Activated T-cell treated with anti-CD3 and anti-CD28 coated beads for 24 hours (primary cell): ENCODE measurements around the gene REPS2.

Experiments used
- DNase-seq: peaks from one replicate; pipeline ENCODE4 v3.0.0-alpha.2; 2020; ENCODE audit warnings: low read depth

The REPS2 gene

GRCh38 chrX:17082831-17083230 lies 136.4 kb downstream of the REPS2 start:
- no peak for DNase-seq

GRCh38 chrX:17086317-17086716 lies 139.9 kb downstream of the REPS2 start:
- no peak for DNase-seq

- no peak for DNase-seq
Observed at GRCh38 chrX:17095161-17095560, 148.7 kb downstream of the REPS2 start.

GRCh38 chrX:17098516-17099247 lies 152.2 kb downstream of the REPS2 start:
- DNase-seq: no peak

- DNase-seq: no peak
Observed at GRCh38 chrX:17104433-17104832, 158.0 kb downstream of the REPS2 start.

- no peak for DNase-seq
Observed at GRCh38 chrX:17120816-17121215, 174.4 kb downstream of the REPS2 start.

GRCh38 chrX:17154001-17154400 lies 207.5 kb downstream of the REPS2 start:
- no peak for DNase-seq

- no peak for DNase-seq
Observed at GRCh38 chrX:17160975-17161374, 214.5 kb downstream of the REPS2 start.

- DNase-seq: no peak
Observed at GRCh38 chrX:17161991-17162390, 215.5 kb downstream of the REPS2 start.

GRCh38 chrX:17164079-17164478 lies 217.6 kb downstream of the REPS2 start:
- no peak for DNase-seq

- DNase-seq: no peak
Observed at GRCh38 chrX:17164941-17165340, 218.5 kb downstream of the REPS2 start.

- DNase-seq: no peak
Observed at GRCh38 chrX:17167915-17168314, 221.5 kb downstream of the REPS2 start.

- DNase-seq: no peak
Observed at GRCh38 chrX:17170973-17171372, 224.5 kb downstream of the REPS2 start.

GRCh38 chrX:17174671-17175070 lies 228.2 kb downstream of the REPS2 start:
- no peak for DNase-seq

- DNase-seq: no peak
Observed at GRCh38 chrX:17182317-17182716, 235.9 kb downstream of the REPS2 start.

- no peak for DNase-seq
Observed at GRCh38 chrX:17183566-17183965, 237.1 kb downstream of the REPS2 start.

- DNase-seq: no peak
Observed at GRCh38 chrX:17185431-17185830, 239.0 kb downstream of the REPS2 start.

GRCh38 chrX:17187136-17187756 lies 240.8 kb downstream of the REPS2 start:
- DNase-seq: no peak

- no peak for DNase-seq
Observed at GRCh38 chrX:17192106-17192505, 245.6 kb downstream of the REPS2 start.
